Panc1 (cell line): ENCODE results near the gene ALKBH7. TPM values are rescaled to one million over a fixed set of nuclear protein-coding genes. Genes with fewer than 3 reads are reported as not detected.

Experiments used
- ATAC-seq: fragments of 200-7000 bp; cut with Tn5 transposase; 2 replicates; pipeline ENCODE4 v1.9.1; 2020; ENCODE audit warnings: mild to moderate bottlenecking, moderate library complexity
- BruUV-seq: library from RNA; stranded (reverse); fragments of 400-500 nt; replicated peaks from 2 replicates; lab custom pipeline; 2021; lab: Mats Ljungman, UMichigan
- CTCF ChIA-PET: fragments of 300-600 bp; sonication (Branson Sonifier 250); formaldehyde crosslinking; loops from one replicate; lab custom pipeline; 2022; ENCODE audit warnings: antibody characterized with exemption; lab: Charles Lee
- POLR2A ChIA-PET: fragments of 300-600 bp; sonication (Branson Sonifier 250); formaldehyde crosslinking; loops from one replicate; lab custom pipeline; 2022; ENCODE audit warnings: antibody characterized with exemption; lab: Charles Lee
- DNase-seq: peaks from one replicate; pipeline ENCODE4 v3.0.0-alpha.2; 2010; ENCODE audit warnings: low read depth, low spot score
- H3K27ac ChIP-seq: 2 replicates; pipeline ENCODE4 v1.5.1; 2011; ENCODE audit warnings: mild to moderate bottlenecking, low read length, inconsistent platforms
- H3K27me3 ChIP-seq: fragments of 200-500 bp; sonication (Bioruptor generic); 2 replicates; pipeline ENCODE4 v1.6.0; 2014; ENCODE audit warnings: low read length, inconsistent platforms; ENCODE audit not compliant: control insufficient read depth, insufficient read depth
- H3K36me3 ChIP-seq: fragments of 200-500 bp; sonication (Bioruptor generic); 2 replicates; pipeline ENCODE4 v1.5.1; 2014; ENCODE audit warnings: inconsistent platforms, mild to moderate bottlenecking, low read length, moderate library complexity; ENCODE audit not compliant: control insufficient read depth, insufficient read depth
- H3K4me1 ChIP-seq: 2 replicates; pipeline ENCODE4 v1.5.1; 2011; ENCODE audit warnings: inconsistent platforms, mild to moderate bottlenecking, low read length, moderate library complexity; ENCODE audit not compliant: control insufficient read depth, insufficient read depth
- H3K4me3 ChIP-seq, 2 experiments: 2 replicates each; pipeline ENCODE4 v1.5.1; 2011 to 2012; ENCODE audit warnings: low read depth in 2 of 2, low read length in 2 of 2, mild to moderate bottlenecking in 2 of 2, inconsistent platforms in 1 of 2, moderate library complexity in 1 of 2
- H3K9me3 ChIP-seq: fragments of 200-500 bp; sonication (Bioruptor generic); 2 replicates; pipeline ENCODE4 v1.5.1; 2014; ENCODE audit warnings: low read depth, mild to moderate bottlenecking, inconsistent platforms, low read length, moderate library complexity; ENCODE audit not compliant: control insufficient read depth, insufficient read depth
- POLR2AphosphoS5 ChIP-seq: IDR thresholded peaks from 2 replicates; pipeline ENCODE4 v1.6.1; 2012; ENCODE audit warnings: mild to moderate bottlenecking, low read depth, low read length, moderate library complexity
- SIN3A ChIP-seq: IDR thresholded peaks from 2 replicates; pipeline ENCODE4 v1.6.1; 2012; ENCODE audit warnings: low read depth, mild to moderate bottlenecking, low read length, moderate library complexity, borderline replicate concordance; ENCODE audit not compliant: insufficient read depth
- TCF7L2 ChIP-seq: IDR thresholded peaks from 2 replicates; pipeline ENCODE4 v1.6.1; 2011; ENCODE audit warnings: mild to moderate bottlenecking, low read depth, low read length, inconsistent platforms
- in situ Hi-C: cut with HindIII; loops from 2 replicates; pipeline ENCODE4 v1.10.0; 2016; ENCODE audit warnings: low sequenced_read_pairs, low pct_unique_long_range_greater_than_20kb
- intact Hi-C: fragments of 100-400 bp; cut with micrococcal nuclease; formaldehyde crosslinking; loops from one replicate; pipeline ENCODE4 v1.10.0; 2022; ENCODE audit not compliant: unreplicated experiment
- total RNA-seq: library from RNA; stranded (reverse); gene quantifications from one replicate; pipeline ENCODE4 v1.2.1, GENCODE V29; 2021; ENCODE audit not compliant: unreplicated experiment
- TF ChIP-seq, protein P1 (sequence below): fragments of 450-650 bp; IDR thresholded peaks from 2 replicates; pipeline ENCODE4 v1.5.1; 2017; ENCODE audit warnings: mild to moderate bottlenecking
- TF ChIP-seq, protein P2 (sequence below), 2 experiments: IDR thresholded peaks; 2 replicates each; pipeline ENCODE4 v1.6.1; 2011 to 2012; ENCODE audit warnings: low read depth in 2 of 2, control low read depth in 1 of 2, low read length in 1 of 2, mild to moderate bottlenecking in 1 of 2, moderate library complexity in 1 of 2; ENCODE audit not compliant: insufficient read depth in 1 of 2

Gene ALKBH7
- total RNA-seq, 1 experiment from 2014 or later = 65.0 TPM

- Histone ChIP-seq H3K4me3 (no peak overlapping the region), H3K9me3 (no peaks in the 10 kb centered on the region), H3K36me3 (no peaks in the 10 kb centered on the region), H3K4me1 (no peaks in the 10 kb centered on the region), H3K27ac (no peak overlapping the region), H3K27me3 (no peaks in the 10 kb centered on the region)
- DNase-seq (no peak), ATAC-seq (no peak)
- in situ Hi-C loops (no loop called here), intact Hi-C loops (no loop called here)
- ChIA-PET POLR2A (interaction anchor here (0.6 kb wide), 1 partner anchor 25 kb away, joined by 5 read pairs; no protein-coding TSS in a partner anchor), CTCF (no interaction called here)
- TF ChIP-seq SIN3A = no peak
- no peak for TF ChIP-seq POLR2AphosphoS5
- TF ChIP-seq, protein P1, sequence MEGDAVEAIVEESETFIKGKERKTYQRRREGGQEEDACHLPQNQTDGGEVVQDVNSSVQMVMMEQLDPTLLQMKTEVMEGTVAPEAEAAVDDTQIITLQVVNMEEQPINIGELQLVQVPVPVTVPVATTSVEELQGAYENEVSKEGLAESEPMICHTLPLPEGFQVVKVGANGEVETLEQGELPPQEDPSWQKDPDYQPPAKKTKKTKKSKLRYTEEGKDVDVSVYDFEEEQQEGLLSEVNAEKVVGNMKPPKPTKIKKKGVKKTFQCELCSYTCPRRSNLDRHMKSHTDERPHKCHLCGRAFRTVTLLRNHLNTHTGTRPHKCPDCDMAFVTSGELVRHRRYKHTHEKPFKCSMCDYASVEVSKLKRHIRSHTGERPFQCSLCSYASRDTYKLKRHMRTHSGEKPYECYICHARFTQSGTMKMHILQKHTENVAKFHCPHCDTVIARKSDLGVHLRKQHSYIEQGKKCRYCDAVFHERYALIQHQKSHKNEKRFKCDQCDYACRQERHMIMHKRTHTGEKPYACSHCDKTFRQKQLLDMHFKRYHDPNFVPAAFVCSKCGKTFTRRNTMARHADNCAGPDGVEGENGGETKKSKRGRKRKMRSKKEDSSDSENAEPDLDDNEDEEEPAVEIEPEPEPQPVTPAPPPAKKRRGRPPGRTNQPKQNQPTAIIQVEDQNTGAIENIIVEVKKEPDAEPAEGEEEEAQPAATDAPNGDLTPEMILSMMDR = no peak
- TF ChIP-seq TCF7L2 = no peak
- TF ChIP-seq, protein P2, sequence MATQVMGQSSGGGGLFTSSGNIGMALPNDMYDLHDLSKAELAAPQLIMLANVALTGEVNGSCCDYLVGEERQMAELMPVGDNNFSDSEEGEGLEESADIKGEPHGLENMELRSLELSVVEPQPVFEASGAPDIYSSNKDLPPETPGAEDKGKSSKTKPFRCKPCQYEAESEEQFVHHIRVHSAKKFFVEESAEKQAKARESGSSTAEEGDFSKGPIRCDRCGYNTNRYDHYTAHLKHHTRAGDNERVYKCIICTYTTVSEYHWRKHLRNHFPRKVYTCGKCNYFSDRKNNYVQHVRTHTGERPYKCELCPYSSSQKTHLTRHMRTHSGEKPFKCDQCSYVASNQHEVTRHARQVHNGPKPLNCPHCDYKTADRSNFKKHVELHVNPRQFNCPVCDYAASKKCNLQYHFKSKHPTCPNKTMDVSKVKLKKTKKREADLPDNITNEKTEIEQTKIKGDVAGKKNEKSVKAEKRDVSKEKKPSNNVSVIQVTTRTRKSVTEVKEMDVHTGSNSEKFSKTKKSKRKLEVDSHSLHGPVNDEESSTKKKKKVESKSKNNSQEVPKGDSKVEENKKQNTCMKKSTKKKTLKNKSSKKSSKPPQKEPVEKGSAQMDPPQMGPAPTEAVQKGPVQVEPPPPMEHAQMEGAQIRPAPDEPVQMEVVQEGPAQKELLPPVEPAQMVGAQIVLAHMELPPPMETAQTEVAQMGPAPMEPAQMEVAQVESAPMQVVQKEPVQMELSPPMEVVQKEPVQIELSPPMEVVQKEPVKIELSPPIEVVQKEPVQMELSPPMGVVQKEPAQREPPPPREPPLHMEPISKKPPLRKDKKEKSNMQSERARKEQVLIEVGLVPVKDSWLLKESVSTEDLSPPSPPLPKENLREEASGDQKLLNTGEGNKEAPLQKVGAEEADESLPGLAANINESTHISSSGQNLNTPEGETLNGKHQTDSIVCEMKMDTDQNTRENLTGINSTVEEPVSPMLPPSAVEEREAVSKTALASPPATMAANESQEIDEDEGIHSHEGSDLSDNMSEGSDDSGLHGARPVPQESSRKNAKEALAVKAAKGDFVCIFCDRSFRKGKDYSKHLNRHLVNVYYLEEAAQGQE (IDR thresholded peaks at IDR 0.05; ENCODE audit: insufficient read depth in 1 of 2, low read depth in 2 of 2, low read length in 1 of 2) = no peak
- no TSS peak for BruUV-seq
Measured at GRCh38 chr19:6406401-6406800, 33.8 kb downstream of the ALKBH7 start.

GRCh38 chr19:6409346-6409745, 36.8 kb downstream of the ALKBH7 start:
- intact Hi-C loops (no loop called here), in situ Hi-C loops (no loop called here)
- H3K4me1 ChIP-seq = no peaks in the 10 kb centered on the region
- H3K4me3 ChIP-seq = no peak overlapping the region
- no peak for DNase-seq
- no TSS peak for BruUV-seq
- ChIA-PET POLR2A (interaction anchor here (0.6 kb wide), 1 partner anchor 91 kb away, joined by 4 read pairs; no protein-coding TSS in a partner anchor), CTCF (no interaction called here)
- TF ChIP-seq, protein P1 = no peak
- TF ChIP-seq POLR2AphosphoS5 = no peak
- no peak overlapping the region for H3K27ac ChIP-seq
- ATAC-seq = no peak
- no peaks in the 10 kb centered on the region for H3K9me3 ChIP-seq
- H3K27me3 ChIP-seq = no peaks in the 10 kb centered on the region
- no peaks in the 10 kb centered on the region for H3K36me3 ChIP-seq
